ENCODE measurements around the gene THSD4.

DNA sequence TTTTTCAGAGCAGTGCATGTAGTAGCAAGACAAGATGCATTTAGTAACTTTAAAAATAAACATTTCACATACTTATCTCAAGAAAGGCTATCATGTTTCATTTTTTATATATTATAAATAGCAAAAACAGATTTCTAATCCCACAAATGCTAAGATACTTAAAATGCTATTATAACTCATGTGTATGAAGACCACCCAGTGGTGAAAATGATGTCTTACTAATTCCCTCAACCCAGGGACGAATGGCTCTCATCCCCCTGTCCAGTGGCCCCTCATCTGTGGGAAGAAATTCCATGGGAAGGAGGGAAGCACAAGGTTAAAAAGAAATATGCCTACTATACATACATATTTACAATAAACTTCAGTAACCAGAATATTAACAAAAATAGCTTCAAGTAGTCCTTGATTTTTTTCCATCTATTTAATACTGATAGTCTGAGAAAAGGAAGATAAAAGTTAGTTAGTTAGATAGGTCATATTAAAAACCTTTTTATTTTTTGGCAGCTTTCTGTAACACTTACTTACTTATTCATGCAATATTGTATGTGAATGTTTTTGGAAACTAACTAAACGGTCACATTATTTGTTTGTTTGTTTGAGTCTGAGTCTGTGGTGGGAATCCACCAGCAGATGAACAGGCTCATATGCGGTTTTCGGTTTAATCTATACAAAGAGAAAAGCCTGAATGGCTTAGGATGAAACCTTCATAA, 709.9 kb downstream of the THSD4 start:
- TF ChIP-seq, protein P1, sequence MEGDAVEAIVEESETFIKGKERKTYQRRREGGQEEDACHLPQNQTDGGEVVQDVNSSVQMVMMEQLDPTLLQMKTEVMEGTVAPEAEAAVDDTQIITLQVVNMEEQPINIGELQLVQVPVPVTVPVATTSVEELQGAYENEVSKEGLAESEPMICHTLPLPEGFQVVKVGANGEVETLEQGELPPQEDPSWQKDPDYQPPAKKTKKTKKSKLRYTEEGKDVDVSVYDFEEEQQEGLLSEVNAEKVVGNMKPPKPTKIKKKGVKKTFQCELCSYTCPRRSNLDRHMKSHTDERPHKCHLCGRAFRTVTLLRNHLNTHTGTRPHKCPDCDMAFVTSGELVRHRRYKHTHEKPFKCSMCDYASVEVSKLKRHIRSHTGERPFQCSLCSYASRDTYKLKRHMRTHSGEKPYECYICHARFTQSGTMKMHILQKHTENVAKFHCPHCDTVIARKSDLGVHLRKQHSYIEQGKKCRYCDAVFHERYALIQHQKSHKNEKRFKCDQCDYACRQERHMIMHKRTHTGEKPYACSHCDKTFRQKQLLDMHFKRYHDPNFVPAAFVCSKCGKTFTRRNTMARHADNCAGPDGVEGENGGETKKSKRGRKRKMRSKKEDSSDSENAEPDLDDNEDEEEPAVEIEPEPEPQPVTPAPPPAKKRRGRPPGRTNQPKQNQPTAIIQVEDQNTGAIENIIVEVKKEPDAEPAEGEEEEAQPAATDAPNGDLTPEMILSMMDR (IDR thresholded peaks at IDR 0.05) = no peak
- no peak for TF ChIP-seq POLR2A (IDR thresholded peaks at IDR 0.05)
